Measurements from ENCODE around the gene AREL1.

DNA sequence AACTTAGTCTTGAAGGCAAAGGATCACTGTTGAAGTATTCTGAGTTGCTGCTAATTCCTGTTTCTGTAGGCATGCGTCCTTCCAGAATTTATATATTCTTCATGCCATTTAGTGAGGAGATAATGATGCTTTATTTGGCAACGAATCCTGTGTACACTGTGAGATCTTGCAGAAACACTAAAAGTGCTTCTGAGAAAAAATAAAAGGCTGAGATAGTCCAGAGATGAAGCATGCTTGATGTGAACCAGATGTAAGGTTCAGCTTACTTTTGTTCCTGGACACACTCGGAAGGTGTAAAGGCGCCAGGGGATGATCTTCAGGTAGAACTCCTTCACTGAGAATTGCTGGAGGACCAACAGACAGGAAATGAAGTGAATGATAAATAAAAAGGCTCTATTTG is 39.1 kb downstream of the AREL1 start:
- TF ChIP-seq, protein P1, sequence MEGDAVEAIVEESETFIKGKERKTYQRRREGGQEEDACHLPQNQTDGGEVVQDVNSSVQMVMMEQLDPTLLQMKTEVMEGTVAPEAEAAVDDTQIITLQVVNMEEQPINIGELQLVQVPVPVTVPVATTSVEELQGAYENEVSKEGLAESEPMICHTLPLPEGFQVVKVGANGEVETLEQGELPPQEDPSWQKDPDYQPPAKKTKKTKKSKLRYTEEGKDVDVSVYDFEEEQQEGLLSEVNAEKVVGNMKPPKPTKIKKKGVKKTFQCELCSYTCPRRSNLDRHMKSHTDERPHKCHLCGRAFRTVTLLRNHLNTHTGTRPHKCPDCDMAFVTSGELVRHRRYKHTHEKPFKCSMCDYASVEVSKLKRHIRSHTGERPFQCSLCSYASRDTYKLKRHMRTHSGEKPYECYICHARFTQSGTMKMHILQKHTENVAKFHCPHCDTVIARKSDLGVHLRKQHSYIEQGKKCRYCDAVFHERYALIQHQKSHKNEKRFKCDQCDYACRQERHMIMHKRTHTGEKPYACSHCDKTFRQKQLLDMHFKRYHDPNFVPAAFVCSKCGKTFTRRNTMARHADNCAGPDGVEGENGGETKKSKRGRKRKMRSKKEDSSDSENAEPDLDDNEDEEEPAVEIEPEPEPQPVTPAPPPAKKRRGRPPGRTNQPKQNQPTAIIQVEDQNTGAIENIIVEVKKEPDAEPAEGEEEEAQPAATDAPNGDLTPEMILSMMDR (IDR thresholded peaks at IDR 0.05; ENCODE audit: extremely low read depth in 1 of 2, insufficient read depth in 1 of 2, low read depth in 1 of 2, low read length in 2 of 2), result no peak
- TF ChIP-seq EZH2 (IDR thresholded peaks at IDR 0.05; ENCODE audit: borderline replicate concordance, low read depth, low read length, severe bottlenecking) (no peak), POLR2AphosphoS5 (IDR thresholded peaks at IDR 0.05; ENCODE audit: insufficient read depth, low read depth, low read length) (no peak), POLR2A (IDR thresholded peaks at IDR 0.05; ENCODE audit: low read depth, low read length) (no peak), FOS (IDR thresholded peaks at IDR 0.05; ENCODE audit: borderline replicate concordance, insufficient read depth, low read length) (no peak), MYC (IDR thresholded peaks at IDR 0.05; ENCODE audit: low read depth, low read length) (no peak), GATA2 (IDR thresholded peaks at IDR 0.05; ENCODE audit: insufficient read depth, insufficient read length, low read depth, low read length) (no peak), JUN (IDR thresholded peaks at IDR 0.05; ENCODE audit: borderline replicate concordance, insufficient read depth, insufficient read length, low read depth) (no peak)
- TF ChIP-seq, protein P2, sequence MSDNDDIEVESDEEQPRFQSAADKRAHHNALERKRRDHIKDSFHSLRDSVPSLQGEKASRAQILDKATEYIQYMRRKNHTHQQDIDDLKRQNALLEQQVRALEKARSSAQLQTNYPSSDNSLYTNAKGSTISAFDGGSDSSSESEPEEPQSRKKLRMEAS (IDR thresholded peaks at IDR 0.05; ENCODE audit: insufficient read depth, insufficient read length), result no peak
